DOHH2 (cell line): Measurements from ENCODE around the gene TBCD.
"Not testable (repeated sequence)": the region's sequence is repeated elsewhere in the genome, so short reads cannot be mapped to it uniquely, and the experiment has no call there.

Source experiments
- H3F3A ChIP-seq: fragments of 200-600 bp; sonication (generic), shearing (Covaris generic); 2 replicates; pipeline ENCODE4 v1.6.0; 2016; ENCODE audit warnings: antibody characterized with exemption, mild to moderate bottlenecking; ENCODE audit not compliant: control insufficient read depth, insufficient read depth
- H3K27ac ChIP-seq: fragments of 200-600 bp; sonication (generic); 2 replicates; pipeline ENCODE4 v1.5.1; 2014; ENCODE audit warnings: low read depth, mild to moderate bottlenecking, low read length, moderate library complexity
- H3K27me3 ChIP-seq: fragments of 200-600 bp; sonication (generic); 2 replicates; pipeline ENCODE4 v1.6.1; 2014; ENCODE audit warnings: mild to moderate bottlenecking, low read length, mixed read lengths; ENCODE audit not compliant: control insufficient read depth
- H3K36me3 ChIP-seq: fragments of 200-600 bp; sonication (generic); 2 replicates; pipeline ENCODE4 v1.6.1; 2014; ENCODE audit warnings: mild to moderate bottlenecking, low read length, moderate library complexity, mixed read lengths; ENCODE audit not compliant: control insufficient read depth
- H3K4me1 ChIP-seq: fragments of 200-600 bp; sonication (generic); 2 replicates; pipeline ENCODE4 v1.6.1; 2014; ENCODE audit warnings: mild to moderate bottlenecking, low read length, mixed read lengths; ENCODE audit not compliant: control insufficient read depth
- H3K4me2 ChIP-seq: fragments of 200-600 bp; sonication (generic); 2 replicates; pipeline ENCODE4 v1.6.0; 2014; ENCODE audit warnings: mild to moderate bottlenecking, low read length, moderate library complexity
- H3K4me3 ChIP-seq: fragments of 200-600 bp; sonication (generic); 2 replicates; pipeline ENCODE4 v1.5.1; 2014; ENCODE audit warnings: mild to moderate bottlenecking, low read length, mixed read lengths
- H3K79me2 ChIP-seq: fragments of 200-600 bp; sonication (generic); 2 replicates; pipeline ENCODE4 v1.6.1; 2014; ENCODE audit warnings: mild to moderate bottlenecking, low read length, mixed read lengths; ENCODE audit not compliant: control insufficient read depth
- H3K9me2 ChIP-seq: fragments of 200-600 bp; sonication (generic); replicated peaks from 2 replicates; pipeline ENCODE4 v1.6.1; 2014; ENCODE audit warnings: mild to moderate bottlenecking, low read length, mixed read lengths; ENCODE audit not compliant: control insufficient read depth
- H3K9me3 ChIP-seq: fragments of 200-600 bp; sonication (generic); 2 replicates; pipeline ENCODE4 v1.6.1; 2014; ENCODE audit warnings: antibody characterized with exemption, low read length, mixed read lengths; ENCODE audit not compliant: control insufficient read depth, insufficient read depth
- H4K20me1 ChIP-seq: fragments of 200-600 bp; sonication (generic); 2 replicates; pipeline ENCODE4 v1.6.0; 2014; ENCODE audit warnings: low read depth, mild to moderate bottlenecking, antibody characterized with exemption, low read length, moderate library complexity; ENCODE audit not compliant: control insufficient read depth, insufficient read depth
- EZH2phosphoT487 ChIP-seq: fragments of 200-600 bp; sonication (generic); IDR thresholded peaks from 2 replicates; pipeline ENCODE4 v1.6.1; 2017; ENCODE audit warnings: borderline replicate concordance, mild to moderate bottlenecking, antibody characterized with exemption, low read length, moderate library complexity, mixed read lengths
- TF ChIP-seq, protein P1 (sequence below): fragments of 200-600 bp; sonication (generic); IDR thresholded peaks from one replicate; pipeline ENCODE4 v1.5.1; 2014; ENCODE audit warnings: antibody characterized with exemption, mild to moderate bottlenecking, low read depth, low read length; ENCODE audit not compliant: poor library complexity, severe bottlenecking

Gene TBCD

GRCh38 chr17:82966415-82966814 lies 214.6 kb downstream of the TBCD start:
- peak overlapping the region; percentile 100 for H3K4me2 ChIP-seq
- no peaks in the 10 kb centered on the region for H3K27me3 ChIP-seq
- H3K4me1 ChIP-seq: peaks cover 83% of the 10 kb centered on the region
- H3K36me3 ChIP-seq: peaks cover 20% of the 10 kb centered on the region
- H3K9me2 ChIP-seq: no peaks in the 10 kb centered on the region
- peaks cover 16% of the 10 kb centered on the region for H3K9me3 ChIP-seq
- H3K79me2 ChIP-seq: no peaks in the 10 kb centered on the region
- TF ChIP-seq, protein P1, sequence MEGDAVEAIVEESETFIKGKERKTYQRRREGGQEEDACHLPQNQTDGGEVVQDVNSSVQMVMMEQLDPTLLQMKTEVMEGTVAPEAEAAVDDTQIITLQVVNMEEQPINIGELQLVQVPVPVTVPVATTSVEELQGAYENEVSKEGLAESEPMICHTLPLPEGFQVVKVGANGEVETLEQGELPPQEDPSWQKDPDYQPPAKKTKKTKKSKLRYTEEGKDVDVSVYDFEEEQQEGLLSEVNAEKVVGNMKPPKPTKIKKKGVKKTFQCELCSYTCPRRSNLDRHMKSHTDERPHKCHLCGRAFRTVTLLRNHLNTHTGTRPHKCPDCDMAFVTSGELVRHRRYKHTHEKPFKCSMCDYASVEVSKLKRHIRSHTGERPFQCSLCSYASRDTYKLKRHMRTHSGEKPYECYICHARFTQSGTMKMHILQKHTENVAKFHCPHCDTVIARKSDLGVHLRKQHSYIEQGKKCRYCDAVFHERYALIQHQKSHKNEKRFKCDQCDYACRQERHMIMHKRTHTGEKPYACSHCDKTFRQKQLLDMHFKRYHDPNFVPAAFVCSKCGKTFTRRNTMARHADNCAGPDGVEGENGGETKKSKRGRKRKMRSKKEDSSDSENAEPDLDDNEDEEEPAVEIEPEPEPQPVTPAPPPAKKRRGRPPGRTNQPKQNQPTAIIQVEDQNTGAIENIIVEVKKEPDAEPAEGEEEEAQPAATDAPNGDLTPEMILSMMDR: no peak
- TF ChIP-seq EZH2phosphoT487: no peak
- peaks cover 53% of the 10 kb centered on the region for H3F3A ChIP-seq
- H3K4me3 ChIP-seq: peak overlapping the region; percentile 68
- peak overlapping the region; percentile 100 for H3K27ac ChIP-seq
- H4K20me1 ChIP-seq: no peaks in the 10 kb centered on the region

GRCh38 chr17:82967268-82968032 lies 215.6 kb downstream of the TBCD start:
- peak overlapping the region; percentile 100 for H3K4me2 ChIP-seq
- peaks cover 16% of the 10 kb centered on the region for H3K9me3 ChIP-seq

GRCh38 chr17:82968033-82968841 lies 216.4 kb downstream of the TBCD start:
- H3K79me2 ChIP-seq, H3K27me3 ChIP-seq, H3K9me2 ChIP-seq, H4K20me1 ChIP-seq: not testable (repeated sequence)
- Histone ChIP-seq H3K9me3 (peaks cover 16% of the 10 kb centered on the region), H3K4me1 (peaks cover 77% of the 10 kb centered on the region), H3F3A (peaks cover 49% of the 10 kb centered on the region), H3K4me2 (peak overlapping the region; percentile 100), H3K36me3 (peaks cover 20% of the 10 kb centered on the region), H3K27ac (peak overlapping the region; percentile 100), H3K4me3 (peak overlapping the region; percentile 76)
- TF ChIP-seq, protein P1: peak; percentile 14

More at GRCh38 chr17:82967268-82968032, 215.6 kb downstream of the TBCD start:
- Histone ChIP-seq H3K79me2 (no peaks in the 10 kb centered on the region), H3K4me3 (peak overlapping the region; percentile 76), H3K9me2 (no peaks in the 10 kb centered on the region), H3F3A (peaks cover 53% of the 10 kb centered on the region), H3K27me3 (no peaks in the 10 kb centered on the region), H3K4me1 (peaks cover 83% of the 10 kb centered on the region), H3K27ac (peak overlapping the region; percentile 100), H4K20me1 (no peaks in the 10 kb centered on the region), H3K36me3 (peaks cover 20% of the 10 kb centered on the region)
- TF ChIP-seq, protein P1: no peak
- no peak for TF ChIP-seq EZH2phosphoT487
